AG08395 (cell line): ENCODE results near the gene KRTAP17-1.
A peak's percentile ranks its signal among the peaks of the same experiment; 100 is the strongest.

Experiments
- DNase-seq: peaks from one replicate; pipeline ENCODE4 v3.0.0; 2012; ENCODE audit warnings: mixed read lengths, low spot score

Gene KRTAP17-1

GRCh38 chr17:41332239-41332638 is 16.7 kb upstream of the KRTAP17-1 start:
- DNase-seq, result no peak

GRCh38 chr17:41331606-41332005 is 16.1 kb upstream of the KRTAP17-1 start:
- DNase-seq, result no peak

DNA sequence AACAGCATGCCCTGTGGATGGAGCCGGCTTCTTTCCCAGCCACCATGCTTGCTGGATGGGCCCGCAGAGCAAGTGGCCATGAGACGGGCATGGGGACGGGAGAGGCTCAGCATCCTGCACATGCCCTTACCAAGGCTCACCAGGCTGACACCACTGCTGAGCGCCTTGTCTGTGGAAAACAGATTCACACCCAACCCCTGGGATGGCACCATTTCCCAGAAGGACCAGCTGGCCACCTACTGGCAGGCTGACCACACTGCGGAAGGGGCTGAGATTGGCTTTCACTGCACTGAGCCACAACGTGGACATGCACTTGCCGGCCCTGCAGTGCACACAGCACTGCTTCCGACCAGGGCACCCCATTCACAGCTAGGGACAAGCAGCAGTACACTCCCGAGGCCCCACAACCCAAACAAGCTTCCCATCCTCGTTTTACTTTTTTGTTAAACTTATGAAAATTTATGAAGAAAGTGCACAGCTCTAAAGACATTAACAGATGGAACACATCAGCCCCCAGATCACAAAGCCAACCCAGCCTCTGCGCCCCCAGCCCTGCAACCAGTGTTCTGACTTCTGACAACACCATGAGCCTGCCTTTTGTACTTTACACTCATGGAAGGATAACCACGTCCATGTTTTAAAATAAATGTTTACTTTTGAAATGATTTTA is 13.9 kb upstream of the KRTAP17-1 start:
- DNase-seq, result peak; percentile 75

GRCh38 chr17:41328207-41328606 is 12.7 kb upstream of the KRTAP17-1 start:
- no peak for DNase-seq

- no peak for DNase-seq
These were observed 12.1 kb upstream of the KRTAP17-1 start for GRCh38 chr17:41327411-41328120.

DNA sequence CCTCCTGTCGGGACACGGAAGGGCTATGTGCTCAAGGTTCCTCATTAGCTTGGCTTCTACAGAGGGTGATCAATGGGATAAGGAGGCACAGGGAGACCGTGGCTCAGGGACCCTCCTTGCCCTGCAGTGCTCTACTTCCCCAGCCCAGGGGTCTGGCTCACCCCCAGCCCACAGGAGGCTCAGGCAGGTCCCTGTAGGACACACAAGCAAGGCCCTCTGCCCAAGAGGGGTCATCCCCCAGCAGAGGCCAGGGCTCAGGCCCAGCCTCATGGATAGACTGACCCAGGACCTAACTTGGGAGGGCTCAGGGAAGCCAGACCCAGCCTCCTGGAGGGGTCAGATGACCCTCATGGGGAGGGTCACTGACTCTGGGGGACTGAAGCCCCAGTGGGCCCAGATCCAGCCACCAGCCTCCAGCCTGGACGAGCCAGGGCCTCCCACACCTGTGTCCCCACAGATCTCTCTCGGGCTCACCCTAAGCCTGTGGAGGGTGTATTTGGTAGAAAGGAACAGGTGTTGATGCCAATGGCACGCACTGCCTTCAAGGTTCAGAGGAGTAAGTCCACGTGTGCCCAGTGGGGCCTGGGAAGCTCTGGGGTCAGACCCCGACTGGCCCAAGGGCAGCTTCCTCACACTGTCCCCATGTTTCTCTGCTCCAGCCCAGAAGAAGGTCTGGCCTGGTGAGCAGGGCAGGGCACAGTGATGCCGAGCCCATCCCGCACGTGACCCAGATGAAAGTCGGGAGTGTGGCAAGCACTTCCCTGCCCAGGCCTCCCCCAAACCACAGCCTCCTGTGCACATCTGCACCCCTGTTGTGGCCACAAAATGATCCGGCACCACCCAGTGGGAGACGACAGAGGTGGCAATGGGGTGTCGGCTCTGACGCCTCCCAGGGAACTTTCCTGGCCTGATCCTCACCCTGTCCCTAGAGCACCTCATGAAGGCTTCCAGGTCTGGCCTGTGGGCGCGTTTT is 10.9 kb upstream of the KRTAP17-1 start:
- no peak for DNase-seq

DNA sequence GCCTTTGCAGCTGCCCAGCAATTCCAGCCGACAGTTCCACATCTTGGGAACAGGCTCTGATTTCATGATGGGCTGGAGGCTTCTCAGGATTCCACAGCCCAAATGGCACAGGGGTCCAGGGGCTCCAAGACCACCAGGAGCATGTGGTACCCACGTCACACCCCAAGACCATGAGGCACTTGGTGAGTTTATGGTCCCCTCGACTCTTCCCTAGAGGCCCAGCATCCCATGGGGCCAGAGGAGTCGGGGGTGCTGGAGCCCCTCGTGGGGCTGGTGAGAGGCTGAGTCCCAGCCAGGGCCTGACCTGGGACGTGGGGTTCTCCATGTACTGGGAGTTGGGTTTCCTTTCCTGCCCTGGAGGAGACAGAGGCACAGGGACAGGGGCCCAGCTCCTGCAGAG is 10.1 kb upstream of the KRTAP17-1 start:
- no peak for DNase-seq

DNA sequence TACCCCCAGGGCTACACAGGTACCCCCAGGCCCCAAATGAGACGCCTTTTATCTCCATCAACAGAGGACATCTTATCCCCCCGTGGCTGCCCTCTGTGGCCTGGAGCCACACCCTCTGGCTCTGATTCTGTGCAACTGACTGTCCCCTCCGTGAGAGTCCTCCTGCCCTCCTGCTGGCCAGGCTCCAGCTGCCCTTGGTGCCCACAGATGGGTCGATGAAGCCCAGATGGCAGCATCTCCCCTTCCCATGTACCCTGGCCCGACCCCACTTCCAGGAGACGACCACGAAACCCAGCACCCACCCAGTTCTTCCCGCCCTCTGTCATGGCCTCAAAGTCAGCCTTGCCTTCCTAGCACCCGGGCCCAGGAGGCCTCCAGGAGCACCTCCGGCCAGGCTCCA is 9.6 kb upstream of the KRTAP17-1 start:
- no peak for DNase-seq

- no peak for DNase-seq
These were observed 8.9 kb upstream of the KRTAP17-1 start for GRCh38 chr17:41324180-41325075.

GRCh38 chr17:41322903-41323895 is 7.7 kb upstream of the KRTAP17-1 start:
- DNase-seq, result no peak

DNA sequence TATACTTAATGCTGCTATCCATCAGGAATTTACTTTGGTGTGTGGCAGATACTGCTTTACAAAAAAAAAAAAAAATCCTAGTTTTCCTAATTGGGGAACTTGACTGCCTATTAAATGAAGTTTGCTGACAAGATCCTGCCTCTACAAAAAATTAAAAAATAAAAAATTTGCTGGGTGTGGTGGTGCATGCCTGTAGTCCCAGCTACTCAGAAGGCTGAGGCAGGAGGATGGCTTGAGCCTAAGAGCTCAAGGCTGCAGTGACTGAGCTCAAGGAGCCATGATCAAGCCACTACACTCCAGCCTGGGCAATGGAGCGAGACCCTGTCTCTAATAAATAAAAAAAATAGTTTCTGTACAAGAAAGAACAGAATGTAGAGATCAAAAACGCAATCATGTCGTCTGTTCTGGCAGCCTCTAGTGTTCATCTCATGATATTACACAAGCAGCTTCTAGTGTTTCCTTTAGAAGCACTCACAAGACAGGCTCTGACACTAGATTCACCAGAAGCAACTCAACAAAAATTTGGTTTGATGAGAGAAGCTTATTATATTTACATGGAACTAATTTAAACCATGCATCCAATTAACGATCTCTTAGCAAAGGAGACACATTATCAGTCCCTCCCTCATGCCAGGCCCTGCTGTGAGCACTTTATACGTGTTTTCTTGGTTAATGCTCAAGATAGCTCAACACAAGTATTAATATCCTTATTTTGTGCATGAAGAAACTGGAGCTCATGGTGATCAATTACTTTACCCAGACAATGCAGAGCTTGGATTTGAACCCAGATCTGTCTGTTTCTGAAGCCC is 6.8 kb upstream of the KRTAP17-1 start:
- peak; percentile 63 for DNase-seq

DNA sequence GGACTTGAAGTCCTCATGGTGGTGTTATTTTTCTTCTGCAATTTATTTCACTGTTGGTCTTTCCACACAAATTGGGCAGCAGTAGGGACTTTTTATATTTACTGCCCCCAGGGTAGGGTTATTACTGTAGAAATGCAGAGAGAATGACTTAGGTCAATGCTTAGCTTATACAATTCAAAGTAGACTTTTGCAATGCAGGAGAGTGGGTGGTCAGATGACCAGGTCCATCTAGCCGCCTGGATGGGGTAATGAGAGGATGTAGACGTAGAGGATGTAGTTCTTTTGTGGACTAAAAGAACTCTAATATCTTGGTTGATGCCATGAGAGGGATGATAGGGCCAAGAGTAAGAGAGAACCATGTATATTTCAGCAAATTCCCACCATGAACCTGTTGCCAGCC is 2.7 kb upstream of the KRTAP17-1 start:
- no peak for DNase-seq

DNA sequence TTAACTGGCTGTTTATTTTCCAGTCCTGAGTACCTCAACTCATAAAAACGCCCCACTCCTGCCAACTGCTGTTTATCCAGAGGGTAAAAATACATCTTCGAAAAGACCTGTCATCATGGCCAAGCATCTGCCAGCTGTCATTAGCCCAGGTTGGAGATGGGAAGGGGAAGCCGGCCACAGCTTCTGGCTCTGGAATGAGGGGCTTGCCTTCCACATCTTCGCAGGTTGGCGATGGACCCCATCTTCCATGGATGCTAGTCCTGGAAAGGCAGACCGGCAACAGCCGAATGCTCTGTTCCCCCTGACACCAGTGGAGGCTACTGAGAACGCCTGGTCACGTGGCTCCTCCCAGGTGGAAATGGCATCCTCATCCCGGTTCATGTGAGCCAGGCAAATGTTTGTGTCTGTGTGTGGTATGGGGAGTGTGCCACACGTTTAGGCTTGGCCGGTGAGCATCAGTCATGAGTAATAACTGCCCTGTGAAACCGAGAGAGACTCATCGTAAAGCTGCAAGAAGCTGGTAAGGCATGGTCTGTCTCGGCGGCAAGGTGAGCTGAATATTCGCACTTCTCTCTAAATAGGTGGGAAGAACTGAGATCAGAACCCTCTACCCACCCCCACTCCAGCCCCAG is 420 bp upstream of the KRTAP17-1 start:
- no peak for DNase-seq

DNA sequence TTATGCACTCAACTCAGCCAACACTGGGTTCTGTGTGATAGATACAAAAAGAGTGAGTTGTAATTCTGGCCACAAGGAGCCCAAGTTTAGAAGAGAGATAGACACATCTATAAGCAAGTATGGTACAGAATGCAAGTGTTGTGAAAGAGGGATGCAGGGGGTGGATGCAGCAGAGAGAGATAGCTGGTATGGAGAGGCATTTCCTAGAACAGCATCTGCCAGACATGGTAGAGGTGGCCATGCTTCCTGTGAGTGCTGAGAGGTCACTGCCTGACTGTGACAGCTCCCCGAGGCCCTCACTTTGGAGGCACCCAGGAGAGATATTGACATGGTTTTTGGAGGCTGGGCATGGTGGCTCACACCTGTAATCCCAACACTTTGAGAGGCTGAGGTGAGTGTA is 4.4 kb downstream of the KRTAP17-1 start:
- no peak for DNase-seq

- no peak for DNase-seq
These were observed 6.6 kb downstream of the KRTAP17-1 start, which contains the start of gene KRTAP16-1 for GRCh38 chr17:41308918-41309359. Gene KRTAP16-1 (minus strand): TSS chr17:41309309. CDS start chr17:41309253, 56 bp downstream.

- DNase-seq, result peak; percentile 20
These were observed 7.1 kb downstream of the KRTAP17-1 start for GRCh38 chr17:41308251-41308917.

DNA sequence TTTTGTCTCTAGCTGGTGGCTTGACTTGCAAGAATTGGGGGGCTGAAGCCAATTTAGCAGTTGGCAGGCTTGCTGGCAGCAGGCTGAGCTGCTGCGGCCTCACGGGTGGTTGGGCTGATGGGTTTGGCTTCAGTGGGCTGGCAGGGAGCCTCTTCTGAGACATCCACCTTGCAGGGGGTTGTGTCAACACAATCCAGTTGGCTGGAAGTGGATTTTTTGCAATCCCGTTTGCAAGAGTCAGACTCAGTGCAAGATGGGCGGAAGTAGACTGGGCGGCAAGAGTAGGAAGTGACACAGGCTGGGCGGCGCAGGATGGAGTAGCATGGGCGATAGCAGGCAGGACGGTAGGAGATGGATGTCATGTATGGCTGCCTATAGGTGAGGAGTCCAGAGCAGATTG is 7.9 kb downstream of the KRTAP17-1 start:
- peak; percentile 24 for DNase-seq

DNA sequence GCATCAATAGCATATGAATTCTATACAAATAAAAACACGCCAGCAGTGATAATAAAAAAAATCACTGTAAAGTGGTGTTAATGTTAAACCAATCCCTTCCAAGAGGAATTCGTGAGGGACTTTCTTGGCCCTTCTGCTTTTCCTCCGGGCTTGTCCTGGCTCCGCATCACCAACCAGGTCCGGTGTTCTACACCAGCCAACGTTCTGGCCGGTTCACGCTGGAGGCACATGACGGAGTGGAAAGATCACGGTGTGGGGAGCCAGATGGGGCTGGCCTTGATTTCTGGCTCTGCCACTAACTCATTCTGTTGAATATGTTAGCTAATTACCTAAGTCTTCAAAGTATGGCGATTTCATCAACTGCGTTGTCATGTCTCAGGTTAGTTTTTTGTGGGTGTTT is 11.4 kb downstream of the KRTAP17-1 start:
- no peak for DNase-seq
